ENCODE results near the gene ZNF18.

GRCh38 chr17:11928436-11928835, 68.8 kb downstream of the ZNF18 start:
- TF ChIP-seq, protein P1, sequence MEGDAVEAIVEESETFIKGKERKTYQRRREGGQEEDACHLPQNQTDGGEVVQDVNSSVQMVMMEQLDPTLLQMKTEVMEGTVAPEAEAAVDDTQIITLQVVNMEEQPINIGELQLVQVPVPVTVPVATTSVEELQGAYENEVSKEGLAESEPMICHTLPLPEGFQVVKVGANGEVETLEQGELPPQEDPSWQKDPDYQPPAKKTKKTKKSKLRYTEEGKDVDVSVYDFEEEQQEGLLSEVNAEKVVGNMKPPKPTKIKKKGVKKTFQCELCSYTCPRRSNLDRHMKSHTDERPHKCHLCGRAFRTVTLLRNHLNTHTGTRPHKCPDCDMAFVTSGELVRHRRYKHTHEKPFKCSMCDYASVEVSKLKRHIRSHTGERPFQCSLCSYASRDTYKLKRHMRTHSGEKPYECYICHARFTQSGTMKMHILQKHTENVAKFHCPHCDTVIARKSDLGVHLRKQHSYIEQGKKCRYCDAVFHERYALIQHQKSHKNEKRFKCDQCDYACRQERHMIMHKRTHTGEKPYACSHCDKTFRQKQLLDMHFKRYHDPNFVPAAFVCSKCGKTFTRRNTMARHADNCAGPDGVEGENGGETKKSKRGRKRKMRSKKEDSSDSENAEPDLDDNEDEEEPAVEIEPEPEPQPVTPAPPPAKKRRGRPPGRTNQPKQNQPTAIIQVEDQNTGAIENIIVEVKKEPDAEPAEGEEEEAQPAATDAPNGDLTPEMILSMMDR (IDR thresholded peaks at IDR 0.05) = no peak
- TF ChIP-seq POLR2A (IDR thresholded peaks at IDR 0.05) = no peak

Measured in esophagus squamous epithelium (tissue), 4 donors.